Skeletal muscle tissue (tissue), 4 donors: Measurements from ENCODE around the gene RASAL2. TPM values are rescaled to one million over a fixed set of nuclear protein-coding genes. Genes with fewer than 3 reads are reported as not detected.

Source experiments
- H3K27ac ChIP-seq: one replicate; pipeline ENCODE4 v1.7.0; 2013; ENCODE audit warnings: mild to moderate bottlenecking, low read depth, low read length, inconsistent platforms
- H3K27me3 ChIP-seq, 3 donors: one replicate each; pipeline ENCODE4 v1.7.0; 2013; ENCODE audit warnings: low read length in 3 of 3; ENCODE audit not compliant: control insufficient read depth in 3 of 3, insufficient read depth in 3 of 3
- H3K36me3 ChIP-seq, 3 donors: one replicate each; pipeline ENCODE4 v1.7.0; 2013; ENCODE audit warnings: low read length in 3 of 3; ENCODE audit not compliant: control insufficient read depth in 3 of 3, insufficient read depth in 3 of 3
- H3K4me1 ChIP-seq, 3 donors: one replicate each; pipeline ENCODE4 v1.7.0; 2013; ENCODE audit warnings: low read length in 3 of 3, mild to moderate bottlenecking in 3 of 3; ENCODE audit not compliant: control insufficient read depth in 3 of 3, insufficient read depth in 3 of 3
- H3K4me3 ChIP-seq, 3 donors: one replicate each; pipeline ENCODE4 v1.7.0; 2013; ENCODE audit warnings: low read length in 3 of 3
- H3K9ac ChIP-seq, 3 donors: one replicate each; pipeline ENCODE4 v1.7.0; 2013; ENCODE audit warnings: low read length in 3 of 3, mild to moderate bottlenecking in 3 of 3, moderate library complexity in 2 of 3, low read depth in 1 of 3
- H3K9me3 ChIP-seq, 3 donors: one replicate each; pipeline ENCODE4 v1.7.0; 2013; ENCODE audit warnings: low read length in 3 of 3; ENCODE audit not compliant: control insufficient read depth in 3 of 3
- total RNA-seq: library from RNA; depleted of rRNA; stranded (reverse); fragments of >200 nt; gene quantifications from one replicate; pipeline ENCODE4 v1.2.3, GENCODE V29; 2014
- donor health status: Osteomylitis.

Gene RASAL2
- total RNA-seq, 1 donor from 2014 or later: 8.4 TPM

DNA sequence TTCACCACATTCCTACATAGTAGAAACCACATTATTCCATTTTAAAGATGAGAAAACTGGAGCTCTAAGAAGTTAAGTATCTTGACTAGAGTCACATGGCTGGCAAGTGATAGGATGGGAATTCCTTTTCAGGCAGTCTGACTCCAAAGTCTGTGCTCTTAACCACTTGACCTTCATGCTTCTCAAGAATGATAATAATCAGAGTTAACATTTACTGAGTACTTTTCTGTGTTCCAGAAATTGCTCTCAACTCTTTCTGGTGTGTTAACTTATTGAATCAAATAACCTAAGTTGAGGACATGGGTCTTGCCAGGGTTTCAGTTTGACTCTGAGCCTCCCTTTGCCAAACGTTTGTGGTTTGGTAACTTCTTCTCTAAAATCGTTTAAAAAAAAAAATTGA lies 169.4 kb downstream of the RASAL2 start:
- Histone ChIP-seq H3K4me1 (no peaks in the 10 kb centered on the region), H3K27me3 (no peaks in the 10 kb centered on the region), H3K9ac (no peak overlapping the region), H3K9me3 (no peaks in the 10 kb centered on the region), H3K36me3 (no peaks in the 10 kb centered on the region), H3K4me3 (no peak overlapping the region), H3K27ac (no peak overlapping the region)

DNA sequence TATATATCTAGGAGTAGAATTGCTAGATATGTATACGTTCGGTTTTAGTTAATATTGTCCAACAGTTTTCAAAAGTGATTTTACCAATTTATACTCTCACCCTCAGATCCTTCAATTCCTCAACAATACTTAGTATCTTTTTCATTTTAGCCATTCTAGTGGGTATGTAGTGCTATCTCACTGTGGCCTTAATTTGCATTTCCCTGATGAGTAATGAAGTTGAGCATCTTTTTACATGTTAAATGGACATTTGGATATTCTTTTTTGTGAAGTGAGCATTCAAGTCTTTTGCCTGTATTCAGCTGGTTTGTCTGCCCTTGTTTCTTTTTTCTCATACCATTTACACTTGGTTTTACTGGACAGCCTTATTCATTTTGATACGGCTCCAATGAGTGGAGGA lies 172.2 kb downstream of the RASAL2 start:
- Histone ChIP-seq H3K9ac (no peak overlapping the region), H3K4me1 (no peaks in the 10 kb centered on the region), H3K36me3 (no peaks in the 10 kb centered on the region), H3K4me3 (no peak overlapping the region), H3K27ac (no peak overlapping the region), H3K9me3 (no peaks in the 10 kb centered on the region), H3K27me3 (no peaks in the 10 kb centered on the region)

DNA sequence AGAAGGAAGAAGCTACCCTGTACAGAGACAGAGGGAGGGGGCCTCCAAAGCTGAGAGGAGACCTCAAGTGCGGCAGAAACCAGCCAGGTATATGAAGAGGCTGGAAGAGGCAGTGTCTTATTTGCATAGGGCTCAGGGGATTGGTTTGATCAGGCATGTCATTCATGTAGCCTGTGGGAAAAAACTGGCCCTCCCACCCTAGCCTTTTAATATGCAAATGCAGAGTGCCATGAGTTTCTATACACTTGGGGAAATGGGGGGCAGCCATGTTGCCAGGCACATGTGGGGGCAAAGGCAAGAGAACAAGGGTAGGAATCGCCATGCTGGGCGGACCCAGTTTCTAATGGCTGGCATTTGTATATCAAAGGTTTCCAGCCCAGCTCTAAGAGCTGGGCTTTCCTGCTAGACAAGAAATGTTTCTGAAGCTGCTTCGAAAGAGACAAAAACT lies 172.7 kb downstream of the RASAL2 start:
- H3K4me1 ChIP-seq: no peaks in the 10 kb centered on the region
- H3K9me3 ChIP-seq: no peaks in the 10 kb centered on the region
- H3K27me3 ChIP-seq: no peaks in the 10 kb centered on the region
- H3K36me3 ChIP-seq: no peaks in the 10 kb centered on the region
- no peak overlapping the region for H3K4me3 ChIP-seq
- H3K27ac ChIP-seq: no peak overlapping the region
- H3K9ac ChIP-seq: no peak overlapping the region

DNA sequence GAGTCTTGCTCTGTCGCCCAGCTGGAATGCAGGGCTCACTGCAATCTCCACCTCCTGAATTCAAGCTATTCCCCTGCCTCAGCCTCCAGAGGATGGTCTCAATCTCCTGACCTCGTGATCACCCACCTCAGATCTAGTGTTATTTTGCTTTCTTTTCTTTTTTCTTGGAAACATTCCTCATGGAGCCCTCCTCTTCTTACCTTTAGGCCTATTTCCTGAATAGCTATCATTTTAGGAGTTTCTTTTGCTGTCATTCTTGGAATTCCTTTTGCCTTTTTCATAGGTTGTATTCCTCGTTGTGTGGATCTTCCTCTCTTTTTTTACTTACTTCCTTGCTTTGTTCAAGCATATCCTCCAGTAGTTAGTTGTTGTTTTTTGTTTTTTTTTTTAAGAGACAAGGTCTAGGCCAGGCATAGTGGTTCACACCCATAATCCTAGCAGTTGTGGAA lies 173.8 kb downstream of the RASAL2 start:
- Histone ChIP-seq H3K9ac (no peak overlapping the region), H3K4me1 (no peaks in the 10 kb centered on the region), H3K36me3 (no peaks in the 10 kb centered on the region), H3K9me3 (no peaks in the 10 kb centered on the region), H3K27ac (no peak overlapping the region), H3K27me3 (no peaks in the 10 kb centered on the region), H3K4me3 (no peak overlapping the region)

DNA sequence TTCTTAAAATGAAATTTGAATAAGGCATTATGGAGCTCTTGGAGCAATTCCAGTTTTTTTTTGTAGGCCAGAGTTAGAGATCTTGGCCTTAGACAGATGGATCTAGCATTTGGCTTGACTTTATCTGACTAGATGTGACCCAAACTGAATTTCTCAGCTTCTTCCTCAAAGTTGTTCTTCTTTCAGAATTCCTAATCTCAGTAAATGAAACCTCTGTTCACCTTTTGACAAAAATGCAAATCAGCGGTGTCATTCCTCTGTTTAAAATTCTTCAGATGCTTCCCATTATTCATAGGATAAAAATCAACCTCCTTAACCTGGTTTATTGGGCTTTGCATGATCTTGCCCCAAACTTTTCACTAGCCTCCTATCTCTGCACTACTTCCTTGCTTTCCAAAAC lies 177.6 kb downstream of the RASAL2 start:
- Histone ChIP-seq H3K4me1 (no peaks in the 10 kb centered on the region), H3K9ac (no peak overlapping the region), H3K9me3 (no peaks in the 10 kb centered on the region), H3K36me3 (no peaks in the 10 kb centered on the region), H3K27me3 (no peaks in the 10 kb centered on the region), H3K27ac (no peak overlapping the region), H3K4me3 (no peak overlapping the region)

DNA sequence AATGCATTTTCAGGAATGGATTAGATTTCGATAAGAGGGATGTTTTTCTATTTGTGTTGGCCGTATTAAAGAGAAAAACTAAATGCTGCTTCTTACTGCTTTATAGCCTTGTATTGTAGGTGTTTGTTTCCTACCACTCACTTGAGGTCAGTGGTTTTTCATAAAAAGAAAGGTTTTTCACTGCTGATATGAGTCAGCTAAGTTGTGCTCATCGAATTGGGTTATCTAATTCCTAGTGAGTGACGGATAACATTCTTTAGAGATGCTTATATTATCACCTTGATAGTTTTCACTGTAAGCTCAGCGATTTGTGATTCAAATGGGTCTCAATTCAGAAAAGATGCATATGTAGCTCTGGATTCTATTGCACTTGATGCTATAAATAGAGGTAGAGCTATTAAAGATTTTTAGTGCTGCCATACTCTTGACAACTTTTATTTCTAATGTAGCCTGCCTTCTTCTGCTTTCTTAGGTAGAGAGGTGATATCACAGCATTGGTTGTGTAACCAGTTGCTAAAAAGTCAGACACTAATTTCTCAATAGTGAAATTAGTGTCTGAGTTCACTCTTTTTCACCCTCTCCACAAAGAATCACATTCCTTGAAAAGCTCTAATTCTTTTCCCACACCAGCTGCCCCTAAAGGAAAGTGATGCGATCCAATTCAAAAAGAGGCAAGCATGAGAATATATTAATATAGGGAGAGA lies 180.0 kb downstream of the RASAL2 start:
- Histone ChIP-seq H3K27me3 (no peaks in the 10 kb centered on the region), H3K9me3 (peaks cover 0 to 2% (median 0%) of the 10 kb centered on the region in 3 donors), H3K27ac (no peak overlapping the region), H3K4me3 (no peak overlapping the region), H3K4me1 (no peaks in the 10 kb centered on the region), H3K36me3 (no peaks in the 10 kb centered on the region), H3K9ac (no peak overlapping the region)

DNA sequence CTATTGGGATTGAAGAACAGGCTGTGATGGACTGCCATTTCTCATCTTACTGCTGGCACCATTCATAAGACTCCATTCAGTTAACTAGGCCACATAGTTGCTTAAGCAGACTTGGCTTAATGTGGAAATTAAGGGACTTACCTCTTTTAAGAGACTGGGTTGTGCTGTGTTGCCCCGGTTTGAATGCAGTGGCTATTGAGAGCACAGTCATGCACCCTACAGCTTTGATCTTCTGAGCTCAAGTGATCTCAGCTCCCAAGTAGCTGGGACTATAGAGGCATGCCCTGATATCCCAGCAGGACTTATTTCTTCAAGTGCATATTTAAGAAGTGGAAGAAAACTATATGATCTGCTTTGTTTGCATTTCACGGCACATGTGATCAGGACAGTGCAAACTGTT lies 181.1 kb downstream of the RASAL2 start:
- no peaks in the 10 kb centered on the region for H3K4me1 ChIP-seq
- no peaks in the 10 kb centered on the region for H3K27me3 ChIP-seq
- H3K9me3 ChIP-seq: peaks cover 0 to 2% (median 0%) of the 10 kb centered on the region in 3 donors
- no peak overlapping the region for H3K9ac ChIP-seq
- no peak overlapping the region for H3K27ac ChIP-seq
- H3K4me3 ChIP-seq: no peak overlapping the region
- H3K36me3 ChIP-seq: no peaks in the 10 kb centered on the region

DNA sequence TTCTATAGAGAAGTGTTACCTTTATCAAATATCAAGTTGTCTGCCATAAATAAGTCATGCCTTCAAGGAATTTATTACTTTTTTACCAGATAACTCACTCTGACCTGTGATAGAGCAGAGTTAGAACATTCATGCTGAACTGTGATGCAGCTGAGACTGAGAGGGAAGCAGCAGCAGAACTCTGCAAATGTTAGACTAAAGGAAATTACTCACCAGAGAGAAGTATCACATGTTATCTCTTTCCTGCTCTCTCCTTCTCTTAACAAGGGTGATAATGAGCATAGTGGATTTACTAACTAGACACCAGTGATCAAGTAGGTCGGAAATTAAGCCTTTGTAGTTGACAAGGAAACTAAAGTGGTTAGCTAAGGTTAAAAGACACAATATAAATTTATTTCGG lies 181.6 kb downstream of the RASAL2 start:
- H3K9me3 ChIP-seq: peaks cover 0 to 2% (median 0%) of the 10 kb centered on the region in 3 donors
- H3K27ac ChIP-seq: no peak overlapping the region
- H3K4me1 ChIP-seq: no peaks in the 10 kb centered on the region
- no peaks in the 10 kb centered on the region for H3K27me3 ChIP-seq
- no peak overlapping the region for H3K9ac ChIP-seq
- no peak overlapping the region for H3K4me3 ChIP-seq
- H3K36me3 ChIP-seq: no peaks in the 10 kb centered on the region

DNA sequence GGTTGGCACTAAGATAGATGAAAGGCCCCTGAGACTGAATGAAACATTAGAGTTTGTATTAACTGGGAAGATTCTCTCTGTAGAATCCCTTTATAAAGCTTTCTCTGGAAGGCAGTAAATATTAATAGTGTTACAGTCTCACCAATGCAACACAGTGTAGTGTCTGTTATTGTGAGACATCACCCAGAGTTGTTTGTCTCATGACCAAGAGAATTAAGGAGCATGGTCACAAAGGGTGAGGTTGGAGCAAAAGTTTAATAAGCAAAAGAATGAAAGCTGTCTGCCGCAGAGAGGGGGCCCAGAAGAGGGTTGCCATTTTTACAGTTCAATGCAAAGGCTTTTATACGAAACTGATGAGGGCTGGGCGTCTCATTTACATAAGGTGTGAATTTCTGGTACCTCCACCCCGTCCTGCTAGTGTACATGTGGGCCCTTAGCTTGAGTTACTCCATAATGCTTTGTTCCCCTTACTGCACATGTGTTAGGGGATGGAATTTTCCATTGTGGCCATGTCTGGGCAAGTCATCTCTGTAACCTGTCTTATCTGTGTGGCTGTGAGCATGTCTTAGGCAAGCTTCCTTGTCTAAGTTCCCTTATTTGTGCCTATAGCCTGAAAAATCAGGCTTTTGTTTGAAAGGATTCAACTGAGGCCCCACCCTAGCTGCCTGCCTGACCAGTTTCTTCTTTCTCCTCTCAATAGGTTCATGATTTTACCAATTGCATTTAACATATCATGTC lies 184.1 kb downstream of the RASAL2 start:
- Histone ChIP-seq H3K4me3 (no peak overlapping the region), H3K36me3 (no peaks in the 10 kb centered on the region), H3K27ac (no peak overlapping the region), H3K27me3 (no peaks in the 10 kb centered on the region), H3K4me1 (no peaks in the 10 kb centered on the region), H3K9ac (no peak overlapping the region), H3K9me3 (peaks cover 0 to 2% (median 0%) of the 10 kb centered on the region in 3 donors)

DNA sequence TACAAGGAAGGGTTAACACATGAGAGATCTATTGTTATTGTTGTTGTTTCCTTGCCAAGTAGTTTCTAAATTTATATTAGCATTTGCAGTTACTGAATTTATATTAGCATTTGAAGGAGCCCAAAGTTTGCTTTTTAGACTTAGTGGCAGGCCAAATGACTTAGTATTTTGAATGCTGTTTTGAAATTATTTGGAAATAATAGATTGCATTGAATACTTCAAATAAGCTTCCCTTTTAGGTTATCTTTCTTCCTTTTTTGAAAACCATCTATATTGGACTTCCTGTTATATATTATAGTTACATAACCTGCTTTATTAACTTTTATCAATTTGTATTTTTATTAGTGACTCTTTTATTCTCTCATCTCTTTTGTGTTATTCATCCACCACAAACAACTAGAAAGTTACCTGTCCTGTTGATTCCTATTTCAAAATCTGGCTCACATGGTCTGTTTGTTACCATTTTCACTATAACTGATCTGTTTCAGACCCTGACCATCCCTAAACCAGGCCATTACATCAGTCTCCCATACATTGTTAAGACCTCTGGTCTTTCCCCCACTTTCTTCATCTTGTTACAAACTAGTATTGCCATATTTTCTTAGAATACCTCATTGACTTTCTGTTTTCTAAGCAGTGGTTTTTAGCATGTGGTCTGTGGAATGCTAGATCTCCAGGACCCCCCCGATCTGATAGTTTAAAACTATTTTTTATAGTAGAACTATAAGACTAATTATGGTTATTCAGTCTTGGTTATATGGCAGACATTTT lies 185.2 kb downstream of the RASAL2 start:
- Histone ChIP-seq H3K4me3 (no peak overlapping the region), H3K27ac (no peak overlapping the region), H3K36me3 (no peaks in the 10 kb centered on the region), H3K4me1 (no peaks in the 10 kb centered on the region), H3K27me3 (no peaks in the 10 kb centered on the region), H3K9me3 (peaks cover 0 to 2% (median 0%) of the 10 kb centered on the region in 3 donors), H3K9ac (no peak overlapping the region)
